Fibroblast of skin of left biceps (primary cell): ENCODE data around the gene TMPRSS6.
"Not testable (repeated sequence)": the region's sequence is repeated elsewhere in the genome, so short reads cannot be mapped to it uniquely, and the experiment has no call there.

Experiments
- DNase-seq, 2 experiments: peaks; one replicate each; pipeline ENCODE4 v3.0.0-alpha.2; 2013; ENCODE audit warnings: low read depth in 2 of 2

Gene TMPRSS6

DNA sequence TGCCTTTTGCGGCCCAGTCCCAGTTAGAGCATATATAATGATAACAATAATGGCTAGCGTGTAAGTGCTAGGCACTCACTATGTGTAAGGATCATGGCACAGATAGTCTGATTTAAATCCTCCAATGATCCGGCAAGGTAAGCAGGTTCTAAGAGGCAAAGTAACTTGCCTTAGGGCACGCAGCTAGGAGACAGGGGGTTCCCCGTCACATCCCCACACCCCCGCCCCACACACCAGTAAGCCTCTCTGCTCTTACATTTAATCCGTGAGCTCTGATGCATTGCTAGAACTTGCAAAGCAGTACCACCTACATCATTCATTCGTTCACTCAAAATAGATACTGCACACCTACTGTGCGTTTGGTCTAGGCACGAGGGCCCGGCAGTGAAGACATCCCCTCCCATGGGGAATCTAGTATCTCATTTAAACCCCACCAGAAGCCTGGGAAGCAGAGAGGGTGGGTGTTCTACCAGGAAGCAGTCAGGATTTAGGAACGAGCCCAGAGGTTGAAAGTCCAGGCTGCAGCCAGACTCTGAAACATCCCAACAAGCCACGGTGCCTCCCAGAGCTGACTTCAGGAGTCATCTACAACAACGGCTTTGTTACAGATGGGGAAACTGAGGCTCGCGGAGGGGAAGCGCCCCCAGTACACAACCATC, 20.6 kb downstream of the TMPRSS6 start:
- DNase-seq = no peak

DNA sequence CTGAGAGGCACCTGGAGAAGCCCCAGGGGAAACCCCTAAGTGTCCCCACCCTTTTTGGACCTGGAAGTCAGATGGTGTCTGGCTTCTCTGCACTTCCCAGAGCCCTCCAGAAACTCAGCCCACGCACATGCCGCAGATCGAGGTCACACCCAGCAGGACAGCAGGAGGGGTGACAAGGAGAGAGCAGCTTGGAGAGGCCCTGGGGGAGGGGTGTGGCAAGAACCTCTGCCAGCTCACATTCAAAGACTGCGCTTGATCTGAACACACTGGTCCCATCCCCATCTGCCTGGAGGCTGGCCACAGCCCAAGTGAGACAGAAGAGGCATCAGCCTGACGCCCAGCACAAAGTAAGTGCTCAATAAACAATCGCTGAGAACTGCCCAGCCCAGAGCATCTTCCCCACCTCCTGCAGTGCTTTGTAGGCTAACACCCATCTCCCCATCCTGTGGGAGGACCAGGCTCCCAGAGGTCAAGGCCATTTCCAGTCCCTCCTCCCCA, 21.4 kb downstream of the TMPRSS6 start:
- DNase-seq = no peak

- no peak for DNase-seq
These were observed 23.3 kb downstream of the TMPRSS6 start for GRCh38 chr22:37086184-37086583.

DNA sequence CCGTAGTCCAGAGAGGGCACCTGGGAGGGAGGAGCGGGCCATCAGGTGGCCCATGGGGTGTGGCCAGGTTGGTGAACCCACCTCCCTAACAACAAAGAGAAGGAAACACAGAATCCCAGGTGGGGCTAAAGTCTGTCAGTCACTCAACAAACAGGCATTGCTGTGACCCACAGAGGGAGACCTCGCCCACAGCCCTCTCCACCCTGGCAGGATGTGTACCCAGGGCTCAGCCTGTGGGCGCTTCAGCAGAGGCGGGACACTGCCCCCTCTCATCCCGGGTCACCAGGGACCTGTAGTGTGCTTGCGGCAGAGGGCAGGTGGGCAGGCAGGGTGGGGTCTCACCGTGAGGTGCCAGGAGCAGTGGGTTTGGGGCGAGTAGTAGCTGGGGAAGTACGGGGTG, 25.1 kb downstream of the TMPRSS6 start:
- no peak for DNase-seq

GRCh38 chr22:37083914-37084313, 25.6 kb downstream of the TMPRSS6 start:
- DNase-seq = no peak

DNA sequence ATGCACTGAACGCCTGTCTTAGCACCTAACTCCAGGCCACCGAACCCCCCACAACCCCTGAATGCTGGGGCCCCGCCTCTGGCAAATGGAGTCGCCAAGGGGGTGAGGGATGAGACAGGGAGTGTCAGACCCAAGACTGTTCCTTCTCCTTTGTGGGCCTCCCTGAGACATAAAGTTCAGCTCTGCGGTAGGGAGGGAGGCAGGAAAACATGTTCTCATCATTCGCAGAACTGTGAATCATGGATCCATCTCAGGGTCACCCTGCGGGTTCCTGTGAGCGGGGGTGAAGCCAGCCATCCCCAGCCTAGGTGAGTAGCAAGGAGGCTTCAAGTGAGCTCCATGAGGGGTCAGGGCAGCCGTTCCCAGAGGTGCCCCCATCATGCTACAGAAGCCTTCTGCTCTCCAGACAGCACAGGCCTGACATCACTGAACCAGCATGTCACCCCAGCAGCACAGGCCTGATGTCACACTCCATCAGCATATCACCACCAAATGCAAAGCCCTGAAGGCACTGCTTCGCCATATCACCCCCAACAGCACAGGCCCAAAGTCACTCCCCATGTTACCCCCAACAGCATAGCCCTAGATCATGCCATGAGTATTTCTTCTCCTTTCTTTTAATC, 27.2 kb downstream of the TMPRSS6 start:
- no peak for DNase-seq

- DNase-seq = no peak
These were observed 28.7 kb downstream of the TMPRSS6 start for GRCh38 chr22:37080838-37081237.

DNA sequence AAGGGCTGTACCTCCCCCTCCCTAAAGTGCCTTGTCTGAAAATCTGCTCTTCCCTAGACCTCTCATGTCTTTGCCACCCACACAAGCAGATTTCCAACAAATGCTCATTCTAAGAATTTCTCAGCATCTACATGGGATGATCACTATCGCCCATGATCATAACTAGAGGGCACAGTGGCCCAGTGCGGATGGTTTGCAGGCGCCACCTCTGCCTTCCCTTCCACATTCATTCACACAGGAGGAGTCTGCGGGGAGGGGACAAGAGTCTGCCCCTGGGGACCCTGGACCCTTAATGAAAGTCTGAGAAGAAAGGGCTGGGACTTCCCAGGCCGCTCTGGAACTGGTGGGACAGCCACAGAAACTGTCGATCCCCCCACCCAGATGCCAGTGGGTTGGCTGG, 29.1 kb downstream of the TMPRSS6 start:
- no peak for DNase-seq

DNA sequence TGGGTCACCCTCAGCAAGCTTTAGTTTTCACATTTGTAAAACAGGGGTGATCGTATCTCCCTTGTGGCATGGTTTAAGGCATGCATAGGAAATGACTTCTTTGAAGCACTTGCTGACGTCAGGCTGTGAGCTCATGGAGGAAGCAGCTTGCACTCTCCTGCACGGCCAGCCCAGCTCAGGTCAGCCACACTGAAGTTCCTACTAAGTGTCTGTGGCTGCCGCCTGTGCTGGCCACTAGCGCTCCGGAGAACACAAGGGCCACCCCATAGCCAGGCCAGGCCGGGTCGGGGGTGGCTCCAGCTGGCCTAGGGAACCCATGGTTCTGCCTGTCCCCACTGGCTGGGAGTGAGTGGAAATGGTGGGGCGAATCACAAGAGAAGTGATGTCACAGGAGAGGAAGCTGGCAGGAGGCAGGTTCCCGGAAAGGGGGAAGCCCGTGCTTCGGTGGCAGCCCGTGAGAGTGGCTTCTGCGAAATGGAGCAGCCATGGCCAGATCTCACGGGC, 29.8 kb downstream of the TMPRSS6 start:
- no peak for DNase-seq

DNA sequence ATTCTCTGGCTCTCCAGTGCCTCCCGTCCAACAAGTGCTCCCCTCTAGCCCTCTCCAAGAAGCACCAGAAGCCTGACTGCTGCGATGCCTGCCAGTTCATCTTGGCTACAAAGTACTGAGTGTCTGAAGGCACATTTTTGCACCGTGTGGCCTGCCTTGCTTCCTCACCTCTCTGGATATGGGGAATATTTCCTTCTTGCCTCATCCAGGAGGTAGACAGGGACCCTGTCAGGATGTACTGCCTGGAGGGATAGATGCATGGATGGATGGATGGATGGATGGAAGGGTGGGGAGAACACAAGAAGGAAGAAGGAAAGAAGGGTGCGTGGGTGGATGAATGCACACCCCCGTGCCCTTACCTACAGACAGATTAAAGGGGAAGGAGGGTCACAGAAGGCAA, 30.4 kb downstream of the TMPRSS6 start:
- no peak for DNase-seq

GRCh38 chr22:37077802-37078448, 31.6 kb downstream of the TMPRSS6 start:
- DNase-seq = no peak

DNA sequence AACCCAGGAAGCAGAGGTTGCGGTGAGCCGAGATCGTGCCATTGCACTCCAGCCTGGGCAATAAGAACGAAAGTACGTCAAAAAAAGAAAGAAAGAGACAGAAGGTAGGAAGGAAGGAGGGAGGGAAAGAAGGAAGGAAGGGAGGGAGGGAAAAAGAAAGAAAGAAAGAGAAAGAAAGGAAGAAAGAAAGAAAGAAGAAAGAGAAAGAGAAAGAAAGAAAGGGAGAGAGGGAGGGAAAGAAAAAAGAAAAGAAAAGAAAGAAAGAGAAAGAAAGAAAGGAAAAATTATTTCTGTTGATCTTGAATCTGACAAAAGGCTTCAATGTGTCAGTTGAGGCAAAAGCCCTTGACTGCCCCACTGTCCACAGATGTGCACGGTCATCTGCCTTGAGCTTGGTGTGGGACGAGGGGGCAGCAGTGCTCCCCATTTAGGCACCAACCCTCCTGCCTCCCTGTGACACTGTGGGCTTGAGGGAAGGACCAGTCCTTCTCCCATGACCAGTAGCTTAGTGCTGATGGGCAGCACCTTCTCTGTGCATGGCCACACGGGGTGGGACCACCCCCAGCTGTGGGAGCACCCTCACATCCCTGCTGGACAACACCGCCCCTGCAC, 33.6 kb downstream of the TMPRSS6 start:
- DNase-seq = no peak

- no peak for DNase-seq
These were observed 34.5 kb downstream of the TMPRSS6 start for GRCh38 chr22:37075046-37075445.

- no peak for DNase-seq
These were observed 35.0 kb downstream of the TMPRSS6 start for GRCh38 chr22:37074537-37074936.

DNA sequence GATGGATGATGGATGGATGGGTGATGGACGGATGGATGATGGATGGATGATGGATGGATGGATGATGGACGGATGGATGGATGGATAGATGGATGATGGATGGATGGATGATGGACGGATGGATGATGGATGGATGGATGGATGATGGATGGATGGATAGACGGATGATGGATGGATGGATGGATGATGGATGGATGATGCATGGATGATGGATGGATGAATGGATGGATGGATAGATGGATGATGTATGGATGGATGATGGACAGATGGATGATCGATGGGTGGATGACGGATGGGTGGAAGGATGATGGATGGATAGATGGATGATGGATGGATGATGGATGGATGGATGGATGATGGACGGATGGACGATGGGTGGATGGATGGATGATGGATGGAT, 36.8 kb downstream of the TMPRSS6 start:
- no peak for DNase-seq

GRCh38 chr22:37071850-37072592, 37.5 kb downstream of the TMPRSS6 start:
- not testable (repeated sequence) for DNase-seq

- DNase-seq = no peak
These were observed 38.8 kb downstream of the TMPRSS6 start for GRCh38 chr22:37070744-37071143.

- DNase-seq = no peak
These were observed 39.2 kb downstream of the TMPRSS6 start for GRCh38 chr22:37070334-37070733.

GRCh38 chr22:37069719-37070118, 39.8 kb downstream of the TMPRSS6 start:
- no peak for DNase-seq

GRCh38 chr22:37069319-37069718, 40.2 kb downstream of the TMPRSS6 start:
- no peak for DNase-seq

GRCh38 chr22:37068859-37069258, 40.7 kb downstream of the TMPRSS6 start:
- no peak for DNase-seq

- no peak for DNase-seq
These were observed 42.1 kb downstream of the TMPRSS6 start for GRCh38 chr22:37067428-37067827.
